ENCODE measurements around the gene CD226. TPM values are rescaled to one million over a fixed set of nuclear protein-coding genes. Genes with fewer than 3 reads are reported as not detected.

The CD226 gene
- total and polyA plus RNA-seq, 8 donors: under 0.01 to 10.5 (median 0.89) TPM; not detected in 1

- WGBS, 5 donors: 77 to 82% (median 79%) methylated on average over 6 of the region's 6 CpGs
- intact Hi-C loops (cut with DNase I; ENCODE audit: low total_unique reads): no loop called here
- Histone ChIP-seq H3K4me1 (peaks cover 0 to 8% (median under 1%) of the 10 kb centered on the region in 4 donors), H3K27ac (no peak overlapping the region), H3K36me3 (no peaks in the 10 kb centered on the region), H3K27me3 (no peaks in the 10 kb centered on the region), H3K9me3 (no peaks in the 10 kb centered on the region), H3K4me3 (no peak overlapping the region)
- DNase-seq: no peak
- TF ChIP-seq POLR2A (IDR thresholded peaks at IDR 0.05) (no peak), POLR2AphosphoS5 (IDR thresholded peaks at IDR 0.05) (no peak), EP300 (IDR thresholded peaks at IDR 0.05) (no peak), CTCF (IDR thresholded peaks at IDR 0.05) (no peak)
These were observed 69.3 kb downstream of the CD226 start for GRCh38 chr18:69878213-69878933.

GRCh38 chr18:69876490-69876889 is 71.2 kb downstream of the CD226 start:
- intact Hi-C loops (cut with DNase I; ENCODE audit: low total_unique reads): no loop called here

GRCh38 chr18:69874058-69874457 is 73.6 kb downstream of the CD226 start:
- H3K9me3 ChIP-seq: no peaks in the 10 kb centered on the region
- TF ChIP-seq POLR2AphosphoS5 (IDR thresholded peaks at IDR 0.05) (no peak), POLR2A (IDR thresholded peaks at IDR 0.05) (no peak), CTCF (IDR thresholded peaks at IDR 0.05) (no peak), EP300 (IDR thresholded peaks at IDR 0.05) (no peak)
- H3K4me3 ChIP-seq: no peak overlapping the region
- 78 to 89% (median 80%) methylated on average over 2 of the region's 2 CpGs for WGBS, 5 donors
- no peaks in the 10 kb centered on the region for H3K4me1 ChIP-seq
- no peak overlapping the region for H3K27ac ChIP-seq
- no peaks in the 10 kb centered on the region for H3K36me3 ChIP-seq
- no peak for DNase-seq
- H3K27me3 ChIP-seq: no peaks in the 10 kb centered on the region
- intact Hi-C loops (cut with DNase I; ENCODE audit: low total_unique reads): no loop called here

More at GRCh38 chr18:69876490-69876889, 71.2 kb downstream of the CD226 start:
- DNase-seq: no peak
- no peak for TF ChIP-seq POLR2A (IDR thresholded peaks at IDR 0.05)
- TF ChIP-seq CTCF (IDR thresholded peaks at IDR 0.05): no peak
- no peak for TF ChIP-seq EP300 (IDR thresholded peaks at IDR 0.05)
- TF ChIP-seq POLR2AphosphoS5 (IDR thresholded peaks at IDR 0.05): no peak
- no peak overlapping the region for H3K4me3 ChIP-seq
- no peaks in the 10 kb centered on the region for H3K36me3 ChIP-seq
- peaks cover 0 to 2% (median 0%) of the 10 kb centered on the region in 4 donors for H3K4me1 ChIP-seq
- no peaks in the 10 kb centered on the region for H3K9me3 ChIP-seq
- H3K27ac ChIP-seq: no peak overlapping the region
- WGBS, 5 donors: 73 to 80% (median 77%) methylated on average over 2 to 3 of the region's 3 CpGs
- H3K27me3 ChIP-seq: no peaks in the 10 kb centered on the region

DNA sequence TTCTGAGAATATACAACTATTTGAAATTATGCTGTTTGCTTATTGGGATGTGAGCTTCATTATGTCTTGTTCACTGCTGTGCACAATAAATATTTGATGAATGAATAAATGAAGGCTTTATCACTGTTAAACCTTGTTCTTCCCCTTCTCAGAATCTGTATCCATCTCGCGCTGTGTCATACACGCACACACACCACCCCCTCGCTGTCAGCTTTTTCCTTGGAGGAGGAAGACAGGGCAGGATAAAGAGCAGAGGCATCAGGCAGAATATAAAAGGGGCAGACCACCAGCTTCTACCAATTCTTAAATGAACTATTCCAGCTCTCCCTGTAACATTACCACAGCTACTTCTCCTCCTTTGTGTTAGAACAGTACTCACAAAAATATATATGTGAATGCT is 75.0 kb downstream of the CD226 start:
- WGBS, 5 donors: 61 to 82% (median 66%) methylated on average over 4 of the region's 4 CpGs
- Histone ChIP-seq H3K27ac (no peak overlapping the region), H3K36me3 (no peaks in the 10 kb centered on the region), H3K4me3 (no peak overlapping the region), H3K9me3 (no peaks in the 10 kb centered on the region), H3K4me1 (no peaks in the 10 kb centered on the region), H3K27me3 (no peaks in the 10 kb centered on the region)
- intact Hi-C loops (cut with DNase I; ENCODE audit: low total_unique reads): no loop called here
- DNase-seq: no peak
- no peak for TF ChIP-seq EP300 (IDR thresholded peaks at IDR 0.05)
- TF ChIP-seq POLR2A (IDR thresholded peaks at IDR 0.05): no peak
- TF ChIP-seq CTCF (IDR thresholded peaks at IDR 0.05): no peak

Measured in stomach (tissue), 9 donors.